Gastrocnemius medialis (tissue), 4 donors: ENCODE results near the gene BMPR1A. TPM values are rescaled to one million over a fixed set of nuclear protein-coding genes. Genes with fewer than 3 reads are reported as not detected.

Source experiments
- ATAC-seq, 2 donors: fragments of 150-250 bp; one replicate each; pipeline ENCODE4 v1.9.1; 2016
- DNase-seq, 2 donors: peaks; one replicate each; pipeline ENCODE4 v3.0.0-alpha.2; 2019
- H3K27ac ChIP-seq, 4 donors: fragments of 200-600 bp; sonication (generic); 1 replicate in 1 of 4; 2 replicates in 3 of 4; pipeline ENCODE4 v1.5.1; 2016 to 2018; ENCODE audit warnings: mild to moderate bottlenecking in 2 of 4, moderate library complexity in 1 of 4
- H3K27me3 ChIP-seq, 3 donors: fragments of 200-600 bp; sonication (generic) in 2 of 3; 1 replicate in 1 of 3; 2 replicates in 2 of 3; pipeline versions ENCODE4 v1.5.1 to v1.6.0; 2016 to 2019; ENCODE audit warnings: mild to moderate bottlenecking in 1 of 3, moderate library complexity in 1 of 3
- H3K36me3 ChIP-seq, 2 donors: fragments of 200-600 bp; sonication (generic) in 1 of 2; one replicate each; pipeline ENCODE4 v1.5.1; 2017 to 2018
- H3K4me1 ChIP-seq, 2 donors: fragments of 200-600 bp; sonication (generic) in 1 of 2; one replicate each; pipeline ENCODE4 v1.5.1; 2016 to 2017; ENCODE audit warnings: mild to moderate bottlenecking in 2 of 2
- H3K4me3 ChIP-seq, 4 donors: fragments of 200-600 bp; sonication (generic) in 3 of 4; 1 replicate in 1 of 4; 2 replicates in 3 of 4; pipeline ENCODE4 v1.5.1; 2016 to 2019; ENCODE audit warnings: mild to moderate bottlenecking in 2 of 4
- H3K9me3 ChIP-seq, 3 donors: fragments of 200-600 bp; sonication (generic) in 2 of 3; 1 replicate in 1 of 3; 2 replicates in 2 of 3; pipeline ENCODE4 v1.5.1; 2016 to 2019
- CTCF ChIP-seq, 5 experiments: fragments of 450-650 bp in 3 of 5; fragments of 200-600 bp in 2 of 5; sonication (generic) in 2 of 5; IDR thresholded peaks in 4 of 5; conservative IDR thresholded peaks in 1 of 5; 1 replicate in 4 of 5; 2 replicates in 1 of 5; pipeline ENCODE4 v1.5.1; 2016 to 2019; ENCODE audit warnings: antibody characterized with exemption in 5 of 5, mild to moderate bottlenecking in 3 of 5, moderate library complexity in 3 of 5
- POLR2A ChIP-seq, 2 donors: fragments of 450-650 bp; IDR thresholded peaks; one replicate each; pipeline ENCODE4 v1.6.1; 2017; ENCODE audit warnings: antibody characterized with exemption in 2 of 2, mild to moderate bottlenecking in 2 of 2, moderate library complexity in 2 of 2
- in situ Hi-C, 4 donors: fragments of 200-750 bp; cut with MboI; loops; one replicate each; pipeline versions ENCODE4 v1.15.0 to v1.8.0; 2017; ENCODE audit warnings: low sequenced_read_pairs in 4 of 4
- intact Hi-C: fragments of 100-400 bp; cut with DNase I; formaldehyde crosslinking; loops from one replicate; pipeline ENCODE4 v1.15.1; 2023; ENCODE audit warnings: low total_unique reads
- total RNA-seq, 4 donors: library from RNA; depleted of rRNA; stranded (reverse); fragments of >200 nt; gene quantifications; one replicate each; pipeline versions ENCODE4 v1.1.0 to v1.2.3, GENCODE V29; 2016

BMPR1A gene
- total RNA-seq, 4 donors from 2014 or later = 16.4 to 22.7 (median 18.0) TPM

DNA sequence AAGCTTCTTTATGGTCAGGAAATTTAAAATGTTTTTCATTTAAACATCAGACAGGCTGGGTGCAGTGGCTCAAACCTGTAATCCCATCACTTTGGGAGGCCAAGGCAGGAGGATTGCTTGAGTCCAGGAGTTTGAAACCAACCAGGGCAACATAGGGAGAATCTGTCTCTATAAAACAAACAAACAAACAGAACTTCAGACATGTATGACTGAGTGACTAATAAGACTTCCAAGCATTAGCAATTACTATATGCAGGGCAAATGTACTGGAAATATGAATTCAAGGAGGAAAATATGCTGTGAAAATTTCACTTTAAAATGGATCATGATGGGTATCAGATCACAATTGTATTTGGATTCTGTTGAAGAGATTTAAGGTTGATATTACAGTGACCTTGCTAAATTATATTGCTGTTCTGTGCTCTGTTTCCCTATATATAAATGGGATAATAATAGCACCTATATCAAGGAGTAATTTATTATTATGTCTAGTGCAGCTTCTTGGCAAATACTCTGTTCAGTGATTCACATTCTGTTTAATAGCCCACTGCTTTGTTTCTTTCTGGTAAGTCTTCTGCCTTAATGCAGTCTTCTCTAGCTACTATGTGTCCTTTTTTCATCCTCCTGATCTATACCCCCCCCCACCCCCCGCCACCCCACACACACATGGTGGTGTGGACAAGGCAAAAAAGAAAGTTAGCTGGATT, 36.2 kb downstream of the BMPR1A start:
- no peak for ATAC-seq
- peaks cover 18 to 22% of the 10 kb centered on the region in 2 donors for H3K4me1 ChIP-seq
- no peaks in the 10 kb centered on the region for H3K27me3 ChIP-seq
- in situ Hi-C loops (no loop called here), intact Hi-C loops (no loop called here)
- no peaks in the 10 kb centered on the region for H3K36me3 ChIP-seq
- TF ChIP-seq CTCF (IDR thresholded peaks at IDR 0.05 in 4 of 5, conservative IDR thresholded peaks at IDR 0.05 in 1 of 5) (no peak), POLR2A (IDR thresholded peaks at IDR 0.05) (no peak)
- H3K9me3 ChIP-seq = no peaks in the 10 kb centered on the region
- DNase-seq = no peak
- no peak overlapping the region for H3K4me3 ChIP-seq
- no peak overlapping the region for H3K27ac ChIP-seq

- intact Hi-C loops (no loop called here), in situ Hi-C loops (no loop called here)
- no peaks in the 10 kb centered on the region for H3K27me3 ChIP-seq
- no peak for TF ChIP-seq POLR2A (IDR thresholded peaks at IDR 0.05)
- TF ChIP-seq CTCF (IDR thresholded peaks at IDR 0.05 in 4 of 5, conservative IDR thresholded peaks at IDR 0.05 in 1 of 5) = no peak
- H3K36me3 ChIP-seq = no peaks in the 10 kb centered on the region
- H3K9me3 ChIP-seq = no peaks in the 10 kb centered on the region
- DNase-seq = no peak
- H3K4me1 ChIP-seq = peaks cover 29 to 32% of the 10 kb centered on the region in 2 donors
- no peak for ATAC-seq
- no peak overlapping the region for H3K4me3 ChIP-seq
- H3K27ac ChIP-seq = peak overlapping the region in 1 of 4 donors; percentile 50
Measured at GRCh38 chr10:86793696-86794095, 37.3 kb downstream of the BMPR1A start.

DNA sequence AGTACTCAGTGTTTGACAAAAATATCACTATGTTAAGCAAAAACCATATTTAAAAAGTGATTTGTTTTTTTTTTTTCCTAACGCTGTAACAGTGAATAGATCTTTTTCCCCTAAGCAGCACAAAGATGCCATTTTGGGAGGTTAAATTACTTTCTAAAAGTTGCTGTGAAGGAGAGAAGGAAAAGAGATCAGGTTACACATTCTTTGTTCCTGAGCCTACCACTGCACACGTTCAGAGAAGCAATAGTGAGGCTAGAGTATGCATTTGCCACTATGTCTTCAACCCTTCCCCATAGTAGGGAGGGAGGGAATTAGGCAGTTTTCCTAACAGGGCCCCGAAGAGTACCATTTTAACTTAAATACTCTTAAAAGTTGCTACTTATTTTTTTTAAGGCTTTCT, 38.9 kb downstream of the BMPR1A start:
- Histone ChIP-seq H3K9me3 (no peaks in the 10 kb centered on the region), H3K36me3 (no peaks in the 10 kb centered on the region), H3K4me1 (peaks cover 38 to 43% of the 10 kb centered on the region in 2 donors), H3K4me3 (no peak overlapping the region), H3K27ac (peak overlapping the region in 3 of 4 donors; percentile 6 to 39 (median 29)), H3K27me3 (no peaks in the 10 kb centered on the region)
- in situ Hi-C loops (no loop called here), intact Hi-C loops (no loop called here)
- DNase-seq (no peak), ATAC-seq (peak; percentile 52 to 91)
- no peak for TF ChIP-seq POLR2A (IDR thresholded peaks at IDR 0.05)
- no peak for TF ChIP-seq CTCF (IDR thresholded peaks at IDR 0.05 in 4 of 5, conservative IDR thresholded peaks at IDR 0.05 in 1 of 5)

- Histone ChIP-seq H3K36me3 (no peaks in the 10 kb centered on the region), H3K9me3 (no peaks in the 10 kb centered on the region), H3K4me1 (peaks cover 45 to 48% of the 10 kb centered on the region in 2 donors), H3K27ac (peak overlapping the region in 2 of 4 donors; percentile 3 to 37), H3K4me3 (no peak overlapping the region), H3K27me3 (no peaks in the 10 kb centered on the region)
- TF ChIP-seq POLR2A (IDR thresholded peaks at IDR 0.05) = no peak
- no peak for TF ChIP-seq CTCF (IDR thresholded peaks at IDR 0.05 in 4 of 5, conservative IDR thresholded peaks at IDR 0.05 in 1 of 5)
- DNase-seq (no peak), ATAC-seq (no peak)
- in situ Hi-C loops (no loop called here), intact Hi-C loops (no loop called here)
Measured at GRCh38 chr10:86798025-86798424, 41.6 kb downstream of the BMPR1A start.
